ENCODE measurements around the gene TENT4B. TPM values are rescaled to one million over a fixed set of nuclear protein-coding genes. Genes with fewer than 3 reads are reported as not detected.

The TENT4B gene
- total RNA-seq, 3 donors from 2014 or later = 13.4 to 16.4 (median 13.6) TPM

- no peak for DNase-seq (ENCODE audit: low spot score in 2 of 2)
- no peaks in the 10 kb centered on the region for H3K36me3 ChIP-seq
- no peak overlapping the region for H3K27ac ChIP-seq
- no peak overlapping the region for H3K4me3 ChIP-seq
- intact Hi-C loops (cut with DNase I; ENCODE audit: low total_unique reads) = no loop called here
- H3K9me3 ChIP-seq = no peaks in the 10 kb centered on the region
- no peak for TF ChIP-seq POLR2A (IDR thresholded peaks at IDR 0.05)
- TF ChIP-seq CTCF (IDR thresholded peaks at IDR 0.05) = no peak
- no peak for TF ChIP-seq POLR2AphosphoS5 (IDR thresholded peaks at IDR 0.05)
- peaks cover 0 to 9% of the 10 kb centered on the region in 2 donors for H3K4me1 ChIP-seq
- no peaks in the 10 kb centered on the region for H3K27me3 ChIP-seq
Measured at GRCh38 chr16:50188619-50189136, 35.6 kb downstream of the TENT4B start.

GRCh38 chr16:50190292-50190691, 37.2 kb downstream of the TENT4B start:
- no peak overlapping the region for H3K4me3 ChIP-seq
- DNase-seq (ENCODE audit: low spot score in 2 of 2) = no peak
- no peaks in the 10 kb centered on the region for H3K27me3 ChIP-seq
- intact Hi-C loops (cut with DNase I; ENCODE audit: low total_unique reads) = no loop called here
- no peaks in the 10 kb centered on the region for H3K9me3 ChIP-seq
- no peaks in the 10 kb centered on the region for H3K36me3 ChIP-seq
- no peak overlapping the region for H3K27ac ChIP-seq
- peaks cover 0 to 9% of the 10 kb centered on the region in 2 donors for H3K4me1 ChIP-seq
- TF ChIP-seq CTCF (IDR thresholded peaks at IDR 0.05) = no peak

- no peaks in the 10 kb centered on the region for H3K36me3 ChIP-seq
- H3K4me1 ChIP-seq = peaks cover 0 to 9% of the 10 kb centered on the region in 2 donors
- intact Hi-C loops (cut with DNase I; ENCODE audit: low total_unique reads) = no loop called here
- DNase-seq (ENCODE audit: low spot score in 2 of 2) = no peak
- no peak for TF ChIP-seq CTCF (IDR thresholded peaks at IDR 0.05)
- H3K9me3 ChIP-seq = no peaks in the 10 kb centered on the region
- no peak overlapping the region for H3K4me3 ChIP-seq
- H3K27ac ChIP-seq = no peak overlapping the region
- no peaks in the 10 kb centered on the region for H3K27me3 ChIP-seq
Measured at GRCh38 chr16:50192386-50193050, 39.4 kb downstream of the TENT4B start.

- no peaks in the 10 kb centered on the region for H3K9me3 ChIP-seq
- no peaks in the 10 kb centered on the region for H3K27me3 ChIP-seq
- DNase-seq (ENCODE audit: low spot score in 2 of 2) = no peak
- no peak for TF ChIP-seq POLR2A (IDR thresholded peaks at IDR 0.05)
- TF ChIP-seq POLR2AphosphoS5 (IDR thresholded peaks at IDR 0.05) = no peak
- no peak for TF ChIP-seq CTCF (IDR thresholded peaks at IDR 0.05)
- no peak overlapping the region for H3K27ac ChIP-seq
- no peak overlapping the region for H3K4me3 ChIP-seq
- no peaks in the 10 kb centered on the region for H3K36me3 ChIP-seq
- peaks cover 0 to 5% of the 10 kb centered on the region in 2 donors for H3K4me1 ChIP-seq
- intact Hi-C loops (cut with DNase I; ENCODE audit: low total_unique reads) = no loop called here
Measured at GRCh38 chr16:50193594-50193993, 40.5 kb downstream of the TENT4B start.

GRCh38 chr16:50195276-50195675, 42.2 kb downstream of the TENT4B start:
- no peak overlapping the region for H3K27ac ChIP-seq
- TF ChIP-seq POLR2A (IDR thresholded peaks at IDR 0.05) (no peak), POLR2AphosphoS5 (IDR thresholded peaks at IDR 0.05) (no peak), CTCF (IDR thresholded peaks at IDR 0.05) (no peak)
- no peaks in the 10 kb centered on the region for H3K9me3 ChIP-seq
- intact Hi-C loops (cut with DNase I; ENCODE audit: low total_unique reads) = no loop called here
- H3K27me3 ChIP-seq = no peaks in the 10 kb centered on the region
- no peaks in the 10 kb centered on the region for H3K36me3 ChIP-seq
- H3K4me1 ChIP-seq = no peaks in the 10 kb centered on the region
- no peak overlapping the region for H3K4me3 ChIP-seq
- DNase-seq (ENCODE audit: low spot score in 2 of 2) = no peak

All from breast epithelium (tissue), 4 donors.